Panc1 (cell line): ENCODE data around the gene SPATA45. TPM values are rescaled to one million over a fixed set of nuclear protein-coding genes. Genes with fewer than 3 reads are reported as not detected.

ENCODE experiments used
- ATAC-seq: fragments of 200-7000 bp; cut with Tn5 transposase; 2 replicates; pipeline ENCODE4 v1.9.1; 2020; ENCODE audit warnings: mild to moderate bottlenecking, moderate library complexity
- Bru-seq: library from RNA; stranded (reverse); fragments of 400-500 nt; gene quantifications from one replicate; lab custom pipeline; 2021; lab: Mats Ljungman, UMichigan
- BruChase-seq, 2 experiments: library from RNA; stranded (reverse); fragments of 400-500 nt; gene quantifications; one replicate each; lab custom pipeline; 2021; lab: Mats Ljungman, UMichigan
- BruUV-seq: library from RNA; stranded (reverse); fragments of 400-500 nt; replicated peaks from 2 replicates; lab custom pipeline; 2021; lab: Mats Ljungman, UMichigan
- CTCF ChIA-PET: fragments of 300-600 bp; sonication (Branson Sonifier 250); formaldehyde crosslinking; loops from one replicate; lab custom pipeline; 2022; ENCODE audit warnings: antibody characterized with exemption; lab: Charles Lee
- POLR2A ChIA-PET: fragments of 300-600 bp; sonication (Branson Sonifier 250); formaldehyde crosslinking; loops from one replicate; lab custom pipeline; 2022; ENCODE audit warnings: antibody characterized with exemption; lab: Charles Lee
- DNase-seq: peaks from one replicate; pipeline ENCODE4 v3.0.0-alpha.2; 2010; ENCODE audit warnings: low read depth, low spot score
- H3K27ac ChIP-seq: 2 replicates; pipeline ENCODE4 v1.5.1; 2011; ENCODE audit warnings: mild to moderate bottlenecking, low read length, inconsistent platforms
- H3K27me3 ChIP-seq: fragments of 200-500 bp; sonication (Bioruptor generic); 2 replicates; pipeline ENCODE4 v1.6.0; 2014; ENCODE audit warnings: low read length, inconsistent platforms; ENCODE audit not compliant: control insufficient read depth, insufficient read depth
- H3K36me3 ChIP-seq: fragments of 200-500 bp; sonication (Bioruptor generic); 2 replicates; pipeline ENCODE4 v1.5.1; 2014; ENCODE audit warnings: inconsistent platforms, mild to moderate bottlenecking, low read length, moderate library complexity; ENCODE audit not compliant: control insufficient read depth, insufficient read depth
- H3K4me1 ChIP-seq: 2 replicates; pipeline ENCODE4 v1.5.1; 2011; ENCODE audit warnings: inconsistent platforms, mild to moderate bottlenecking, low read length, moderate library complexity; ENCODE audit not compliant: control insufficient read depth, insufficient read depth
- H3K4me3 ChIP-seq, 2 experiments: 2 replicates each; pipeline ENCODE4 v1.5.1; 2011 to 2012; ENCODE audit warnings: low read depth in 2 of 2, low read length in 2 of 2, mild to moderate bottlenecking in 2 of 2, inconsistent platforms in 1 of 2, moderate library complexity in 1 of 2
- H3K9me3 ChIP-seq: fragments of 200-500 bp; sonication (Bioruptor generic); 2 replicates; pipeline ENCODE4 v1.5.1; 2014; ENCODE audit warnings: low read depth, mild to moderate bottlenecking, inconsistent platforms, low read length, moderate library complexity; ENCODE audit not compliant: control insufficient read depth, insufficient read depth
- POLR2AphosphoS5 ChIP-seq: IDR thresholded peaks from 2 replicates; pipeline ENCODE4 v1.6.1; 2012; ENCODE audit warnings: mild to moderate bottlenecking, low read depth, low read length, moderate library complexity
- SIN3A ChIP-seq: IDR thresholded peaks from 2 replicates; pipeline ENCODE4 v1.6.1; 2012; ENCODE audit warnings: low read depth, mild to moderate bottlenecking, low read length, moderate library complexity, borderline replicate concordance; ENCODE audit not compliant: insufficient read depth
- TCF7L2 ChIP-seq: IDR thresholded peaks from 2 replicates; pipeline ENCODE4 v1.6.1; 2011; ENCODE audit warnings: mild to moderate bottlenecking, low read depth, low read length, inconsistent platforms
- in situ Hi-C: cut with HindIII; loops from 2 replicates; pipeline ENCODE4 v1.10.0; 2016; ENCODE audit warnings: low sequenced_read_pairs, low pct_unique_long_range_greater_than_20kb
- intact Hi-C: fragments of 100-400 bp; cut with micrococcal nuclease; formaldehyde crosslinking; loops from one replicate; pipeline ENCODE4 v1.10.0; 2022; ENCODE audit not compliant: unreplicated experiment
- long read RNA-seq: library from polyadenylated mRNA; unstranded; transcript quantifications from one replicate; pipeline ENCODE4 v2.0.0, GENCODE V29; 2021; ENCODE audit not compliant: unreplicated experiment
- polyA plus RNA-seq: library from polyadenylated mRNA; unstranded; fragments of >200 nt; gene quantifications from one replicate; pipeline ENCODE4 v1.2.1, GENCODE V29; 2012; ENCODE audit warnings: missing spikeins; ENCODE audit not compliant: insufficient read length
- total RNA-seq: library from RNA; stranded (reverse); gene quantifications from one replicate; pipeline ENCODE4 v1.2.1, GENCODE V29; 2021; ENCODE audit not compliant: unreplicated experiment
- TF ChIP-seq, protein P1 (sequence below), 2 experiments: IDR thresholded peaks; 2 replicates each; pipeline ENCODE4 v1.6.1; 2011 to 2012; ENCODE audit warnings: low read depth in 2 of 2, control low read depth in 1 of 2, low read length in 1 of 2, mild to moderate bottlenecking in 1 of 2, moderate library complexity in 1 of 2; ENCODE audit not compliant: insufficient read depth in 1 of 2
- TF ChIP-seq, protein P2 (sequence below): fragments of 450-650 bp; IDR thresholded peaks from 2 replicates; pipeline ENCODE4 v1.5.1; 2017; ENCODE audit warnings: mild to moderate bottlenecking

Gene SPATA45
- total RNA-seq (not detected), Bru-seq, nascent RNA (percentile 25 among the genes with signal in this experiment), BruChase-seq, experiment 1, labeled RNA remaining after a 2-hour chase (percentile 38 among the genes with signal in this experiment), BruChase-seq, experiment 2, labeled RNA remaining after a 6-hour chase (percentile 30 among the genes with signal in this experiment)
- not detected for polyA plus RNA-seq
- long read RNA-seq, partial matches to known transcripts, result 0 of 1 reads
- long read RNA-seq, other reads (novel, unspliced or antisense), result 1 of 1 reads

DNA sequence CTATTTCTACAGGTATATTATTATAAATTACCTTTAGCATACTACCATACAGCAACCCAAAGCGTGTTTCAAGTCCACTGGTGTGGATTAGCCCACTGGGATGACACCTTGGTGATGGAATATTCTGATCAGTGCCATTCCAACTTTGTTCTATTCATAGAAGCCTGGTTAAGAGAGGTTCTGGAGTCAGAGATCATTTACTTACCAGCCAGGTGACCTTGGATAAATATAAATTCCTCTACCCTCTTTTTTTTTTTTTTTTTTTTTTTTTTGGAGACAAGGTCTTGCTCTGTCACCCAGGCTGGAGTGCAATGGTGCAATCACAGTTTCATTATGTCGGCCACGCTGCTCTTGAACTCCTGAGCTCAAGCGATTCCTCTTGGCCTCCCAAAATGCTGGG, at the start of gene SPATA45:
Gene SPATA45, minus strand, starts transcription at position 101 of the 400 bp plus-strand sequence. CDS start 11,500 bp downstream, outside the sequence.
- TF ChIP-seq POLR2AphosphoS5 (no peak), SIN3A (no peak), TCF7L2 (no peak)
- TF ChIP-seq, protein P1, sequence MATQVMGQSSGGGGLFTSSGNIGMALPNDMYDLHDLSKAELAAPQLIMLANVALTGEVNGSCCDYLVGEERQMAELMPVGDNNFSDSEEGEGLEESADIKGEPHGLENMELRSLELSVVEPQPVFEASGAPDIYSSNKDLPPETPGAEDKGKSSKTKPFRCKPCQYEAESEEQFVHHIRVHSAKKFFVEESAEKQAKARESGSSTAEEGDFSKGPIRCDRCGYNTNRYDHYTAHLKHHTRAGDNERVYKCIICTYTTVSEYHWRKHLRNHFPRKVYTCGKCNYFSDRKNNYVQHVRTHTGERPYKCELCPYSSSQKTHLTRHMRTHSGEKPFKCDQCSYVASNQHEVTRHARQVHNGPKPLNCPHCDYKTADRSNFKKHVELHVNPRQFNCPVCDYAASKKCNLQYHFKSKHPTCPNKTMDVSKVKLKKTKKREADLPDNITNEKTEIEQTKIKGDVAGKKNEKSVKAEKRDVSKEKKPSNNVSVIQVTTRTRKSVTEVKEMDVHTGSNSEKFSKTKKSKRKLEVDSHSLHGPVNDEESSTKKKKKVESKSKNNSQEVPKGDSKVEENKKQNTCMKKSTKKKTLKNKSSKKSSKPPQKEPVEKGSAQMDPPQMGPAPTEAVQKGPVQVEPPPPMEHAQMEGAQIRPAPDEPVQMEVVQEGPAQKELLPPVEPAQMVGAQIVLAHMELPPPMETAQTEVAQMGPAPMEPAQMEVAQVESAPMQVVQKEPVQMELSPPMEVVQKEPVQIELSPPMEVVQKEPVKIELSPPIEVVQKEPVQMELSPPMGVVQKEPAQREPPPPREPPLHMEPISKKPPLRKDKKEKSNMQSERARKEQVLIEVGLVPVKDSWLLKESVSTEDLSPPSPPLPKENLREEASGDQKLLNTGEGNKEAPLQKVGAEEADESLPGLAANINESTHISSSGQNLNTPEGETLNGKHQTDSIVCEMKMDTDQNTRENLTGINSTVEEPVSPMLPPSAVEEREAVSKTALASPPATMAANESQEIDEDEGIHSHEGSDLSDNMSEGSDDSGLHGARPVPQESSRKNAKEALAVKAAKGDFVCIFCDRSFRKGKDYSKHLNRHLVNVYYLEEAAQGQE (IDR thresholded peaks at IDR 0.05; ENCODE audit: insufficient read depth in 1 of 2, low read depth in 2 of 2, low read length in 1 of 2), result no peak
- TF ChIP-seq, protein P2, sequence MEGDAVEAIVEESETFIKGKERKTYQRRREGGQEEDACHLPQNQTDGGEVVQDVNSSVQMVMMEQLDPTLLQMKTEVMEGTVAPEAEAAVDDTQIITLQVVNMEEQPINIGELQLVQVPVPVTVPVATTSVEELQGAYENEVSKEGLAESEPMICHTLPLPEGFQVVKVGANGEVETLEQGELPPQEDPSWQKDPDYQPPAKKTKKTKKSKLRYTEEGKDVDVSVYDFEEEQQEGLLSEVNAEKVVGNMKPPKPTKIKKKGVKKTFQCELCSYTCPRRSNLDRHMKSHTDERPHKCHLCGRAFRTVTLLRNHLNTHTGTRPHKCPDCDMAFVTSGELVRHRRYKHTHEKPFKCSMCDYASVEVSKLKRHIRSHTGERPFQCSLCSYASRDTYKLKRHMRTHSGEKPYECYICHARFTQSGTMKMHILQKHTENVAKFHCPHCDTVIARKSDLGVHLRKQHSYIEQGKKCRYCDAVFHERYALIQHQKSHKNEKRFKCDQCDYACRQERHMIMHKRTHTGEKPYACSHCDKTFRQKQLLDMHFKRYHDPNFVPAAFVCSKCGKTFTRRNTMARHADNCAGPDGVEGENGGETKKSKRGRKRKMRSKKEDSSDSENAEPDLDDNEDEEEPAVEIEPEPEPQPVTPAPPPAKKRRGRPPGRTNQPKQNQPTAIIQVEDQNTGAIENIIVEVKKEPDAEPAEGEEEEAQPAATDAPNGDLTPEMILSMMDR, result no peak
- in situ Hi-C loops (no loop called here), intact Hi-C loops (no loop called here)
- no peaks in the 10 kb centered on the region for H3K9me3 ChIP-seq
- no peaks in the 10 kb centered on the region for H3K27me3 ChIP-seq
- DNase-seq, result no peak
- H3K36me3 ChIP-seq, result no peaks in the 10 kb centered on the region
- ATAC-seq, result no peak
- H3K27ac ChIP-seq, result no peak within 1 kb of the TSS
- BruUV-seq, result no TSS peak
- CTCF ChIA-PET, result interaction anchor here (0.8 to 0.9 kb wide), 2 partner anchors 10 to 147 kb away, joined by 3 to 12 read pairs; no protein-coding TSS in a partner anchor
- POLR2A ChIA-PET, result interaction anchor here (0.6 kb wide), 1 partner anchor 15 kb away, joined by 3 read pairs; no protein-coding TSS in a partner anchor
- no peak within 1 kb of the TSS for H3K4me3 ChIP-seq
- no peaks in the 10 kb centered on the region for H3K4me1 ChIP-seq

DNA sequence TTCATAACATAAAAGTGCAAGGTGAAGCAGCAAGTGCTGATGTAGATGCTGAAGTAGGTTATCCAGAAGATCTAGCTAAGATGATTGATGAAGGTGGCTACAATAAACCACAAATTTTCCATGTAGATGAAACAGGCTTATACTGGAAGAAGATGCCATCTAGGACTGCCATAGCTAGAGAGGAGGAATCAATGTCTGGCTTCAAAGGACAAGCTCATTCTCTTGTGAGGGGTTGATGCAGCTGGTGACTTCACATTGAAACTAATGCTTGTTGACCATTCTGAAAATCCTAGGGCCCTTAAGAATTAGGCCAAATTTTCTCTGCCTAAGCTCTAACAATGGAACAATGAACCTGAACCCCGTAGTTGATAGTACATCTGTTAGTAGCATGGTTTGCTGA, 44.7 kb upstream of the SPATA45 start:
- H3K9me3 ChIP-seq, result no peaks in the 10 kb centered on the region
- DNase-seq, result no peak
- H3K36me3 ChIP-seq, result peaks cover 25% of the 10 kb centered on the region
- H3K4me1 ChIP-seq, result no peaks in the 10 kb centered on the region
- no peaks in the 10 kb centered on the region for H3K27me3 ChIP-seq
- H3K4me3 ChIP-seq, result no peak overlapping the region
- intact Hi-C loops (loop anchor here (10.0 kb wide), 1 partner anchor 103 kb away; no protein-coding TSS in a partner anchor), in situ Hi-C loops (no loop called here)
- BruUV-seq, result no TSS peak
- CTCF ChIA-PET, result interaction anchor here (0.5 kb wide), 1 partner anchor 9 kb away, joined by 4 read pairs; no protein-coding TSS in a partner anchor
- ATAC-seq, result no peak
- TF ChIP-seq, protein P1 (IDR thresholded peaks at IDR 0.05; ENCODE audit: insufficient read depth in 1 of 2, low read depth in 2 of 2, low read length in 1 of 2), result no peak
- TF ChIP-seq SIN3A, result no peak
- TF ChIP-seq TCF7L2, result no peak
- no peak for TF ChIP-seq POLR2AphosphoS5
- H3K27ac ChIP-seq, result no peak overlapping the region
- POLR2A ChIA-PET, result no interaction called here
